Measurements from ENCODE around the gene MED20. TPM values are rescaled to one million over a fixed set of nuclear protein-coding genes. Genes with fewer than 3 reads are reported as not detected.

The MED20 gene
- polyA plus RNA-seq, 3 donors = 36.0 to 38.6 (median 36.0) TPM

DNA sequence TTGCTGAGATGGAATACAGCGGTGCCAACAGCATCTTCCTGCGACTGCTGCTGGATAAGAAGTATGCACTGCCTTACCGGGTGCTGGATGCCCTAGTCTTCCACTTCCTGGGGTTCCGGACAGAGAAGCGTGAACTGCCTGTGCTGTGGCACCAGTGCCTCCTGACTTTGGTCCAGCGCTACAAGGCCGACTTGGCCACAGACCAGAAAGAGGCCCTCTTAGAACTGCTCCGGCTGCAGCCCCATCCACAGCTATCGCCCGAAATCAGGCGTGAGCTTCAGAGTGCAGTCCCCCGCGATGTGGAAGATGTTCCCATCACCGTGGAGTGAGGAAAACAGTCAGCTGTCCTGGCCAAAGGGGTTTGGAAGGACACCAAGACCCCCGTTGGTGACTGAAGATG lies 11.4 kb upstream of the MED20 start:
- no peak for DNase-seq (ENCODE audit: extremely low read depth in 1 of 11, low read depth in 9 of 11, low spot score in 4 of 11)

DNA sequence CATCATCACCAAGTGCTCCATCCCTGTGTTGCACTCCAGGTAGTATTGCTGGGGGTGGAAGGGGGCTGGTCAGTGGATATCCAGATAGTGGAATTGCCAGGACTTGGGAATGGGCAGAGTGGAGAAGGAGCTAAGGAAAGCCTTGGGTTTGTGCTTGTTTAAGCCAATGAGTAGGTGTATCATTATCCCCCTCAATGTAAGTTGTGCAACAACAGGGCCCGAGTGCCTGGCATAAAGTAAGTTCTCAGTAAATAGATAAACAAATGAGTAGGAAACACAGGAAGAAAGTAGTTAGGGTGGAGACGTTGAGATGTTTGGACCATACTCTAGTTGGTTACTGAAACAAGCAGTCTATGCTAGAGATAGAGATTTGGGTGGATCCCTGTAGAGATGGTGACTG lies 10.9 kb upstream of the MED20 start:
- DNase-seq (ENCODE audit: extremely low read depth in 1 of 11, low read depth in 9 of 11, low spot score in 4 of 11) = no peak

- DNase-seq (ENCODE audit: extremely low read depth in 1 of 11, low read depth in 9 of 11, low spot score in 4 of 11) = no peak
Measured at GRCh38 chr6:41929924-41930323, 9.0 kb upstream of the MED20 start.

GRCh38 chr6:41927253-41927652 lies 6.3 kb upstream of the MED20 start:
- no peak for DNase-seq (ENCODE audit: extremely low read depth in 1 of 11, low read depth in 9 of 11, low spot score in 4 of 11)

DNA sequence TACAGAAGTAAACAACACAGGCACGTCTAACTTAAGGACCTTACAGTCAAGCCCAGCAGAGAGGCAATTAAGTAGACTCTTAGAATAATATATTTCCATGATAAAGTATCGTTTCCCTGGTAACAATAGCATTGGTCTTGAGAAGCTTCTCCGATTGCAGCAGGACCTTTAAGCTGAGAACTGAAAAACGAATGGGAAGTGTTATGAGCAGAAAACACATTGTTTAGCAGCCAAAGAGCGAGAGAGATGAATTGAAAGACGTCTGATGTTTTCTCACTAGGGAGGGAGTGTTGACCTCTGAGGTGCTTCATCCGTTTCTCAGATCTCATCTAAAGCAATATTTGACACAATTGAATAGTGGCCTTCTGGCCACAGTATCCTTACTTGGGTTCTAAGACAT lies 1.2 kb upstream of the MED20 start:
- DNase-seq (ENCODE audit: extremely low read depth in 1 of 11, low read depth in 9 of 11, low spot score in 4 of 11) = no peak

GRCh38 chr6:41921712-41921998 lies 716 bp upstream of the MED20 start:
- DNase-seq (ENCODE audit: extremely low read depth in 1 of 11, low read depth in 9 of 11, low spot score in 4 of 11) = peak in 1 of 11 donors; percentile 19

DNA sequence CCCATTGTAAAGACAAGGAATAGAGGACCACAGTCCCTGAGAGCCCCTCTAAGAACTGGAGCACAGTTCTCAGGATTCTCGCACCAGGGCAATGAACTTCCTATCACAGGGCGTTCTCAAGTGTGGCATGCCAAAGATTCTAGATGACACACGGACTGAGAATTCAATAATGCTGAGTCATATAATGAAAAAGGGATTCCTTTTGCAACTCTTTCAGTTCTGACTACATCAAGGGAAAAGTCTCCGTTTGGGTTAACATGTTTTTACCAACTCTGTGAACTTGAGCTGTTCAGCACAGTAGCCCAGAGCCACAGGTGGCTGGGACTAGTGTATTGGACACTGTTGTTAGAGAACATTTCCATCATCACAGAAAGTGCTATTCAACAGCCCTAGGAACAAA lies 3.4 kb downstream of the MED20 start:
- DNase-seq (ENCODE audit: extremely low read depth in 1 of 11, low read depth in 9 of 11, low spot score in 4 of 11) = no peak

GRCh38 chr6:41914869-41915530 lies 5.9 kb downstream of the MED20 start:
- DNase-seq (ENCODE audit: extremely low read depth in 1 of 11, low read depth in 9 of 11, low spot score in 4 of 11) = no peak

GRCh38 chr6:41914343-41914742 lies 6.6 kb downstream of the MED20 start:
- no peak for DNase-seq (ENCODE audit: extremely low read depth in 1 of 11, low read depth in 9 of 11, low spot score in 4 of 11)

DNA sequence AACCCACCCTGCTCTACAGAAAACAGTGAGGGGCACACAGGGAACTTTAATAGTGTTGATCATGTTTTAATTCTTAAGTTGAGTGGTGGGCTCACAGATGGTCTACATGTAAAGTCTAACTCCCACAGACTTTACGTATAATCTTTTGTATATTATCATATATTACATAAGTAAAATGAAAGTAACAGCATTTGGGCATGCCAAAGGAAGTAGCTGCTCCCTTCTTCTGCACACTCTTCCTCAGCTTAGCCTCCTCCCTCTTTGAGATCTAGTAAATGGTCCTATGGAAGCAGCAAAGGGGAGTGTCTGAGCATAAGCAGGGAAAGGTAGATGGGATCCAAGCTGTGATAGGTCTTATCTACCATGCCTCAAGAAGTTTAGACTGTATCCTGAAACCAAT lies 11.2 kb downstream of the MED20 start:
- no peak for DNase-seq (ENCODE audit: extremely low read depth in 1 of 11, low read depth in 9 of 11, low spot score in 4 of 11)

- no peak for DNase-seq (ENCODE audit: extremely low read depth in 1 of 11, low read depth in 9 of 11, low spot score in 4 of 11)
Measured at GRCh38 chr6:41901882-41902519, 18.9 kb downstream of the MED20 start.

DNA sequence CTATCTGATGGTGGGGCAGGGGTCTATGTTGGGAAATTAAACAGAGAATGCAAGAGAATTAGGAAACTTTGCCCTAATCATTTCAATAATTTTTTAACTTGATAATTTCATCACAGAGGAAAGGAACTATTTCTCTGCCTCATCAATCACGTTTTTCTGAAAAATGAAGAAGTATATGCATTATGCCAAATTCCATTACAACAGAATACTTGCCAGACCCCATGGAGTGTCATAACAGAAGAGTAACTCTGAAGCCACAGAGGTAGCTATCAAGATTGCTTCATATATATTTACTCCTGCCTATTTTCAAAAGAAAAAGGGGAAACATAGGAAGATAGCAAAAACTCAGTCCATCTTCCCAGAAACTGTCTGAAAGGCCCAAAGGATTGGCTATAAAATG lies 20.1 kb downstream of the MED20 start:
- no peak for DNase-seq (ENCODE audit: extremely low read depth in 1 of 11, low read depth in 9 of 11, low spot score in 4 of 11)

DNA sequence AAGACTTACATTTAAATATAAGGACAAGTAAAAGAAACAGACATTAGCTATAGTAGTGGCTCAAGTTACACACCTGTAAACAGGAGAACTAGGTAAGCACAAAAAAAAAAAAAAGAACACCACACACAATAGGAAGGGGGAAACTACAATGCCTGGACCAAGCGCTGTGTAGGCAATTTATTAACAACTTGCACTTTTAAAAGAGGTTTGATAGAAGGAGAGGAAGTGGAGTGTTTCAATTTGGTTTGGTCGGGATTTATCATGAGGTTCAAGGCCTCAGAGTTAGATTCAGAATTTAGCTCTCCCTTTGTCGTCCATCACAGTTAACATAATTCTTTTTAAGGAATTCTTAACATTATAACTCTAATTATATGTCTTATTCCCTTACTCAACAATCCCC lies 24.7 kb downstream of the MED20 start:
- DNase-seq (ENCODE audit: extremely low read depth in 1 of 11, low read depth in 9 of 11, low spot score in 4 of 11) = no peak

- peak; percentile 75 to 92 (median 88) for DNase-seq (ENCODE audit: extremely low read depth in 1 of 11, low read depth in 9 of 11, low spot score in 4 of 11)
Measured at GRCh38 chr6:41895300-41896233, 25.4 kb downstream of the MED20 start, which contains the start of gene USP49. TSS of gene USP49 (minus strand) at chr6:41895375. CDS start at chr6:41806983, 88,392 bp downstream.

GRCh38 chr6:41894366-41895299 lies 26.3 kb downstream of the MED20 start:
- DNase-seq (ENCODE audit: extremely low read depth in 1 of 11, low read depth in 9 of 11, low spot score in 4 of 11) = peak in 5 of 11 donors; percentile 10 to 35 (median 12)

- DNase-seq (ENCODE audit: extremely low read depth in 1 of 11, low read depth in 9 of 11, low spot score in 4 of 11) = no peak
Measured at GRCh38 chr6:41892921-41893564, 27.9 kb downstream of the MED20 start.

- no peak for DNase-seq (ENCODE audit: extremely low read depth in 1 of 11, low read depth in 9 of 11, low spot score in 4 of 11)
Measured at GRCh38 chr6:41887331-41887751, 33.6 kb downstream of the MED20 start.

DNA sequence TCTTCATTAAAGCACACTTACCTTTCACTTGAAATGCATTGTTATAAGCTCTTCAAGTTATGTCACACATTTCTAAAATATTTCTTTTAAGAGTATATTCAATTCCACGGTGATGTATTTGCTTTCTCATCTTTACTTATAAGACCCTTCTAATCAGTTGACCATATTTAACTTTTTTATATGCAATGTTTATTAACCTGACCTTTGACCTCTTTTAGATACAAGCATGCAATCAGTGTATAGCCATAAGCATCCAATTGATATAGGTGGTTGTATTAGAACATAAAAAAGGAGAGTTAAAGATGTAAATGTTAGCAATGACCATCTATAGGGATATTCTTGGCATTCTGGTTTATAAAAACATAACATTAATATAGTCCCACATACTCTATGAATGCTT lies 35.0 kb downstream of the MED20 start:
- no peak for DNase-seq (ENCODE audit: extremely low read depth in 1 of 11, low read depth in 9 of 11, low spot score in 4 of 11)

- no peak for DNase-seq (ENCODE audit: extremely low read depth in 1 of 11, low read depth in 9 of 11, low spot score in 4 of 11)
Measured at GRCh38 chr6:41884957-41885356, 36.0 kb downstream of the MED20 start.
